KOPT-K1 (cell line): ENCODE data around the gene KRTAP3-3.
"Not testable (repeated sequence)": the region's sequence is repeated elsewhere in the genome, so short reads cannot be mapped to it uniquely, and the experiment has no call there.

ENCODE experiments used
- H3K27ac ChIP-seq: fragments of 200-600 bp; sonication (generic); 2 replicates; pipeline ENCODE4 v1.5.1; 2016; ENCODE audit warnings: antibody characterized with exemption, mild to moderate bottlenecking, low read depth, low read length; ENCODE audit not compliant: poor library complexity, severe bottlenecking
- H3K36me3 ChIP-seq: fragments of 200-600 bp; sonication (generic); 2 replicates; pipeline ENCODE4 v1.5.1; 2017; ENCODE audit warnings: antibody characterized with exemption, mild to moderate bottlenecking, low read length, moderate library complexity; ENCODE audit not compliant: insufficient read depth
- H3K9me3 ChIP-seq: fragments of 200-600 bp; sonication (generic); 2 replicates; pipeline ENCODE4 v1.5.1; 2017; ENCODE audit warnings: antibody characterized with exemption, low read length, mild to moderate bottlenecking; ENCODE audit not compliant: insufficient read depth, poor library complexity, severe bottlenecking

The KRTAP3-3 gene

DNA sequence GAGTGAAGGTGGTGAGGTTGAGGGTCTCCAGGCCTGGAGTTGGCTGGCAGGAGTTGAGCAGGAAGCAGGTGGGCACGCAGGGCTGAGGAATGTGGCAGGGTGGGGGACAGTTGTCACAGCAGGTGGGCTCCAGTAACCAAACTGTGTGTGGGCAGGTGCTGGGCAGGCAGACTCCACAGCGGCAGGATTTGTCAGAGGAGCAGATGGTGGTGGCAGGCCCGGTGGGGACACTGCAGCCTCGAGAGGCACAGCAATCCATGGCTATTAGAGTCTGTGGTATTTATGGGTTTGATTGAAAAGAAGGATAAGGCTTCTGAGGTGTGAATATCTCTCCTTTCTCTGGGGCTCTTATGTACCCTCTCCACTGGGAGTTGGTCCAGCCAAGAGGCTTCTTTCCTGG is at the start of gene KRTAP3-3:
Gene KRTAP3-3 (minus strand): TSS at position 326 of the 400 bp plus-strand sequence. CDS start 67 bp downstream, at position 259.
- H3K27ac ChIP-seq = no peak within 1 kb of the TSS
- no peaks in the 10 kb centered on the region for H3K36me3 ChIP-seq
- peaks cover 3% of the 10 kb centered on the region for H3K9me3 ChIP-seq

DNA sequence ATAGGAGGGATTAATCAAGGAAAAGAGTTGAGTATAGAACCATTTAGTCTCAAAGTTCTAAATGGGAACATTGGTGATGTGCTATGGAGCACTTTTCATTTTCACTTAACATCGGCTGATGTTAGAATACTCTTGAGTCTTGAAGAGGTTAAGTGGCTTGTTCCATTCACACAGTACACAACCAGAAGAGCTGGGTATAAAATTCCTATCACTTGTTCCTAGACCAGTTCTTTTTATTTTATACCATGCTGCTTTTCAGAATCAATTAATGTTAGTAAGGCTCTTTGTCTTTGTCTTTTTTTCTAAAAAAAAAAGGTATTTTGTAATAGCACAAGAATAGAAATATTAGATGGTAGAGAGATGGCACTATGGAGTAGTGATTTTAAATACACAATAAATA is 49.0 kb upstream of the KRTAP3-3 start:
- H3K27ac ChIP-seq = no peak overlapping the region
- peaks cover 12% of the 10 kb centered on the region for H3K9me3 ChIP-seq
- no peaks in the 10 kb centered on the region for H3K36me3 ChIP-seq

DNA sequence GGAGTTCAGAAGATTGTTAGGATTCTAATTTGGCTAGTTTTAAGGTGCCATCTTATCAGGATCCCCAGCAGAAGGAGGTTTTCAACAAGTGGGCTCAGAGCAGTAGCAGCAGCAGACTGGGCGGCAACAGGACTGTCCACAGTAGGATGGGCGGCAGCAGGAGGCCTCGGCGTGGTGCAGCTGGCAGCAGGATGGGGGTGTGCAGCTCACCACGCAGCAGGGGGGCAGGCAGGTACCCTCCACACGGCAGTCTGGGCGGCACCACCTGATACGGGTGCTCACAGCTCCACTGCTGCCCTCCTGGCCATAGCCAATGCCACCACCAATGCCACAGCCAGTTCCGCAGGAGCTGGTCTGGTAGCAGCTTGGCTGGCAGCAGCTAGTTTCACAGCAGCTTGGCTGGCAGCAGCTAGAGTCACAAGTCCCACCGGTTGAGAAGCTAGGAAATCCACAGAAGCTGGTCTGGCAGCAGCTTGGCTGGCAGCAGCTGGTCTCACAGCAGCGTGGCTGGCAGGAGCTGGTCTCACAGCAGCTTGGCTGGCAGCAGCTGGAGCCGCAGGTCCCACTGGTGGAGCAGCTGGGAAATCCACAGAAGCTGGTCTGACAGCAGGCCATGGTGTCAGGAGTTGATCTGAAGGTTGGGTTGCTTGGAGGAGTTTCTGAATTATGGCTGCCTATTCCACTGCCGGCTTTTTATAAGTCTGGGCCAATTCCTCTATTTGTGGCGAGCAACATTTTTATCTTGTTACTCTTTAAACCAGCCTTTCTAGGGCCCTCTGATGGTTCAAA is 47.0 kb upstream of the KRTAP3-3 start, which contains the start of gene KRTAP1-1:
Gene KRTAP1-1 (minus strand): TSS at position 668 of the 789 bp plus-strand sequence. CDS start 53 bp downstream, at position 615.
- not testable (repeated sequence) for H3K36me3 ChIP-seq, H3K27ac ChIP-seq
- peaks cover 12% of the 10 kb centered on the region for H3K9me3 ChIP-seq

DNA sequence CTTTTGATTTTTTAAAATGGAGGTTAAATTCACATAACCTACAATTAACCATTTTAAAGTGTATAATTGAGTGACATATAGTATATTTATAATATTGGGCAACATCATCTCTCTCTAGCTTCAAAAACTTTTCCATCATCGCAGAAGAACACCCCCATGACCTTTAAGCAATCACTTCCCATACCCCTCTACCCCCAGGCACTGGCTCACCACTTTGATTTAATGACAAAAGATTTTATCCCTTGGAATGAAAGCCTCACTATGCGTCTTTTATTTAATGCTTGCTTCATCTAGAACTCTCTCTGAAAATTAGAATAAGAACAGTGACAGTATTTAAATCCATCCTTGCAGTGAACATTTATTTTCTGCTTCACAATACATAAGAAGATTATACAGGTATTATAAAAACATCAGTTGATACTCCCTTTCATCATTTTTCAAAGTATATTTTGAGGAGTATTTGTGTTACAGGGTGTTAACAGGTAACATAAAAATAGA is 43.9 kb upstream of the KRTAP3-3 start:
- Histone ChIP-seq H3K9me3 (peaks cover 6% of the 10 kb centered on the region), H3K36me3 (no peaks in the 10 kb centered on the region), H3K27ac (no peak overlapping the region)

DNA sequence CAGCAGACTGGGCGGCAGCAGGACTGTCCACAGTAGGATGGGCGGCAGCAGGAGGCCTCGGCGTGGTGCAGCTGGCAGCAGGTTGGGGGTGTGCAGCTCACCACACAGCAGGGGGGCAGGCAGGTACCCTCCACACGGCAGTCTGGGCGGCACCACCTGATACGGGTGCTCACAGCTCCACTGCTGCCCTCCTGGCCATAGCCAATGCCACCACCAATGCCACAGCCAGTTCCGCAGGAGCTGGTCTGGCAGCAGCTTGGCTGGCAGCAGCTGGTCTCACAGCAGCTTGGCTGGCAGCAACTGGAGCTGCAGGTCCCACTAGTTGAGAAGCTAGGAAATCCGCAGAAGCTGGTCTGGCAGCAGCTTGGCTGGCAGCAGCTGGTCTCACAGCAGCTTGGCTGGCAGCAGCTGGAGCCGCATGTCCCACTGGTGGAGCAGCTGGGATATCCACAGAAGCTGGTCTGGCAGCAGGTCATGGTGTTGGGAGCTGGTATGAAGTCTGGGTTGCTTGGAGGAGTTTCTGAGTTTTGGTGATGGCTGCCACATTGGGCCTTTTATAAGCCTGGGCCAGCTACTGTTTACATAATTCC is 40.5 kb upstream of the KRTAP3-3 start, which contains the start of gene KRTAP1-3:
Gene KRTAP1-3 (minus strand): TSS at position 529 of the 590 bp plus-strand sequence. CDS start 53 bp downstream, at position 476.
- H3K9me3 ChIP-seq, H3K27ac ChIP-seq, H3K36me3 ChIP-seq: not testable (repeated sequence)

DNA sequence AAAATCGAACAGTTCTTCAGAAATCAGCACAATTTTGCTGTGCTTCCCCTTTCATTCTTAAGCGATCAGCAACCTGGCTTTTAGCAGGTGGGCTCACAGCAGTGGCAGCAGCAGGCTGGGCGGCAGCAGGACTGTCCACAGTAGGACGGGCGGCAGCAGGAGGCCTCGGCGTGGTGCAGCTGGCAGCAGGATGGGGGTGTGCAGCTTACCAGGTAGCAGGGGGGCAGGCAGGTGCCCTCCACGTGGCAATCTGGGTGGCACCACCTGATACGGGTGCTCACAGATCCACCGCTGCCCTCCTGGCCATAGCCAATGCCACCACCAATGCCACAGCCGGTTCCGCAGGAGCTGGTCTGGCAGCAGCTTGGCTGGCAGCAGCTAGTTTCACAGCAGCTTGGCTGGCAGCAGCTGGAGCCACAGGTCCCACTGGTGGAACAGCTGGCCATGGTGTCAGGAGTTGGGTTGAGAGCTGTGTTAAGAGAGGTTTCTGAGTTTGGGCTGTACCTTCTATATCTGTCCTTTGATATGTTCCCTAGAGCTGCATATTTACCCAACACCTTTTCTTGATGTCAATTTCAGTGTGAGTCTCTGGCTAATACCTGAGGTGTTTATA is 35.8 kb upstream of the KRTAP3-3 start, which contains the start of gene KRTAP1-4:
Gene KRTAP1-4 (minus strand): TSS at position 563 of the 613 bp plus-strand sequence. CDS start 117 bp downstream, at position 446.
- Histone ChIP-seq H3K27ac (no peak within 1 kb of the TSS), H3K36me3 (no peaks in the 10 kb centered on the region), H3K9me3 (no peaks in the 10 kb centered on the region)

DNA sequence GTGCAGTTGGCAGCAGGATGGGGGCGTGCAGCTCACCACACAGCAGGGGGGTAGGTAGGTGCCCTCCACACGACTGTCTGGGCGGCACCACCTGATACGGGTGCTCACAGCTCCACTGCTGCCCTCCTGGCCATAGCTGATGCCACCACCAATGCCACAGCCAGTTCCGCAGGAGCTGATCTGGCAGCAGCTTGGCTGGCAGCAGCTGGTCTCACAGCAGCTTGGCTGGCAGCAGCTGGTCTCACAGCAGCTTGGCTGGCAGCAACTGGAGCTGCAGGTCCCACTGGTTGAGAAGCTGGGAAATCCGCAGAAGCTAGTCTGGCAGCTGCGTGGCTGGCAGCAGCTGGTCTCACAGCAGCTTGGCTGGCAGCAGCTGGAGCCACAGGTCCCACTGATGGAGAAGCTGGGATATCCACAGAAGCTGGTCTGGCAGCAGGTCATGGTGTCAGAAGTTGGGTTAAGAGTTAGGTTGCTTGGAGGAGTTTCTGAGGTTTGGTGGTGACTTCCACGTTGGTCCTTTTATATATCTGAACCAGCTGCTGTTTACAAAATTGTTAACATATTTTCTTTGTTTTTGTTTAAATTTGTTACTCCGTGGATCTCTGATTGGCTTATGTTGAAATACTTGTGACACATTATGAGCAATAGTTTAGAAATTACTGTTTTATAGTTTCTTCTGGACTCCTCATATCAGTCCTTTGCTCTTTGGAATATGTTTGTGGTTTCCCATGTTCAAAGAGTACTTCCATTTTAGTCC is 32.9 kb upstream of the KRTAP3-3 start, which contains the start of gene KRTAP1-5:
Gene KRTAP1-5 (minus strand): TSS at position 494 of the 757 bp plus-strand sequence. CDS start 53 bp downstream, at position 441.
- Histone ChIP-seq H3K27ac (no peak within 1 kb of the TSS), H3K9me3 (no peaks in the 10 kb centered on the region), H3K36me3 (no peaks in the 10 kb centered on the region)

DNA sequence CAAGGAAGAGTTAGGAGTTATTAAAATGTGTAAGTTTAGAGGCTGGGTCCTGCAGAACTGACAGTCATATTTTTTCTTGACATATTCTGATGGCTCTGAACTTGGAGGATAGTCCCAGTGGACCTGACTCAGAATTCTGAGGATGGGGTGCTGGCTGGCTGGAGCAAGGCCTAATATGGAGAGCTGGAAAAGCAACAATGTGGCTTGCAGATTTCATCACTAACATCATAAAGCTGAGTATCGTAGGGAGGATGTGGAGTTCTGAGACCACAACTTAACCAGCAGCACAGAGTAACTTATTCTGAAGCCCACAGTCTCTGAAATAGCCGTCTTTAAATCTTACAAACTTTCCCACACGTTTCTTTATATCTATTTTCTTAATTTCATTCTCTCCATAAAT is 30.7 kb upstream of the KRTAP3-3 start:
- H3K9me3 ChIP-seq = no peaks in the 10 kb centered on the region
- no peak overlapping the region for H3K27ac ChIP-seq
- H3K36me3 ChIP-seq = no peaks in the 10 kb centered on the region

DNA sequence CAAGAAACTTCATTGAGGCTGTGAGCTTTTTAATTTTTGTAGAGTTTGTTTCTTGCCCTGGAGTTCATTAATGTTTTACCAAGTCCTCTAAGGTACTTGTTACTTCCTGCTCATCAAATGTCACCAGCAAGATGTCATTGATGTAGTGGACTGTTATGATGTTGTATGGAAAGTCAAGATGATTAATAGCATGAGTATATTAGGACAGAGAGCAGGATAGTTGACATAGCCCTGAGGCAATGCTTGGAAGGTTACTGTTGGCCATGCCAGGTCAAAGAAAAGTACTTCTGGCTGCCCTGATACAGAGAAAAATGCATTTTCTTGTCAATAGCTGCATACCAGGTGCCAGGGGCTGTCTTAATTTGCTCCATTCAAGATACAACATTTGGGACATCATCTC is 26.4 kb upstream of the KRTAP3-3 start:
- no peaks in the 10 kb centered on the region for H3K36me3 ChIP-seq
- H3K27ac ChIP-seq = no peak overlapping the region
- H3K9me3 ChIP-seq = no peaks in the 10 kb centered on the region

DNA sequence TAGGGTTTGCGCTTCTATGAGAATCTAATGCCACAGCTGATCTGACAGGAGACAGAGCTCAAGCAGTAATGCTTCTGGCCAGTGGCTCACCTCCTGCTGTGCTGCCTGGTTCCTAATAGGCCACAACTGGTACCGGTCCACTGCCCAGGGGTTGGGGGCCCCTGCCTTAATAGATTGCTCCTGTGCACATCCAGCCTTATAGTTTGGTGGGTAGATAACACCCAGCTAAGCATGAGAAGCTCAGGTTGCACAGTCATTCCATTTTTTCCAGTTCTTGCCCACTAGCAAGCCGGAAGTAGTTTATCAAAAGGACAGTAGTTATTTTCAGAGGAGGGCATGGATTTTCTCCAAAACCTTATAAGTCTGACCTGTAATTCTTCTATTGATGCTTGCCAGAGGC is 25.5 kb upstream of the KRTAP3-3 start:
- Histone ChIP-seq H3K27ac (no peak overlapping the region), H3K9me3 (no peaks in the 10 kb centered on the region), H3K36me3 (no peaks in the 10 kb centered on the region)

DNA sequence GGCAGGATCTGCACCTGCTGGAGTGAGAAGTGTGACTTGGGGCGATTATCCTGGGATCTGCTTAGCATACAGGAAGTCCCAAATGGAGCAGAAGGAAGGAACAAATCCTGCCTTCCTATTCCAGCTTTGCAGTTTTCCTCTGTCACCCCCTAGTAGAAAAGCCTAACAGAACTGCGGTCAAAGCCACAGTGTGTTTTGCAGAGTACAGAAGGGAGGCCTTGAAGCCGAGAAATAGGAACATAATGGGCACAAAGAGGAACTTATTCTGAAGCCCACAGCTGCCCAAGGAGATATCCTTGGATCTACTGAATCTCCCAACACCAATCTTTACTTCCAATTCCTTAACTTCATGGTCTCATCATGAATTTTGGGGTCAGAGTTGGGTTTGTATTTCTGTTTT is 24.6 kb upstream of the KRTAP3-3 start:
- no peak overlapping the region for H3K27ac ChIP-seq
- no peaks in the 10 kb centered on the region for H3K36me3 ChIP-seq
- no peaks in the 10 kb centered on the region for H3K9me3 ChIP-seq

DNA sequence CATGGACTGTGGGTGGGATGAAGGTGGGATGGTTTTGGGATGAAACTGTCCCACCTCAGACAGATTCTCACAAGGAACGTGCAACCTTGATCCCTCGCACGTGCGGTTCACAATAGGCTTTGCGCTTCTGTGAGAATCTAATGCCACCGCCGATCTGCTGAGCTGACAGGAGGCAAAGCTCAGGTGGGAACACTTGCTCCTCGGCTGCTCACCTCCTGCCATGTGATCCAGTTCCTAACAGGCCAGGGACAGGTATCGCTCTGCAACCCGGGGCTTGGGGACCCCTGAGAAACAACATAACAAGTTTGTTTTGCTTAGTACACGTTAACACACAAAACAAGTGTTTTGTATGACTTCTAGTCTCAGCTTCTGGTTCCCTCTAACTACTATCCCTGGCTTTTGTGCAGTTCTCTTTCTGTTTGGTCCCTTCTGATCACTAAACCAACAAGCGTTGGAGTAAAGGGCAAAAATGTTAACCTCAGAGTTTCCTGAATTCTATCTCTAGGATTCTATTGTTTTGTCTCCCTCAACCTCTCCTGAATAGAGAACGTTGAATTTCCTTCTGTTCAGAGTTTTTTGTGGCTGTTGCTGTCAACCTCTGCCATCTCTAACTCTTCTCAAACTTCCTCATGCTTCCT is 22.7 kb upstream of the KRTAP3-3 start:
- no peaks in the 10 kb centered on the region for H3K36me3 ChIP-seq
- no peak overlapping the region for H3K27ac ChIP-seq
- no peaks in the 10 kb centered on the region for H3K9me3 ChIP-seq

DNA sequence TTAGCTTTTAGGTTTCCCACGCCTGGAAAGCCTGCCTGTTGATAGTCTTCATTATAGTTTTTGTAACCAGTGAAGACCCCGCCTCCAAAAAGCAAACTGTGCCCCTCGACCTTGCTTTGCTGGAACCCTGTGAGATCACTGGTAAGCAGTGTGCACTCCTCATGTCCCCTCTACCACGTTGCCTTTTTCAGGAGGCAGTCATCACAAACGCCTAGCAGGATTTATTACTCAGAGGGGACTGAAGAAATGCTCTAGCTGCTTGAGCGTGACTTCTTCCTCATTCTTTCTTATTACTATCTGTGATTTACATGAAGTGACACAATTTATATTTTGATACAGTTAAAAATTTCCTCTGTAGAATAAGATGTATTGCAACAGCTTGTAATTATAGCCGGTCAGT is 21.5 kb upstream of the KRTAP3-3 start:
- Histone ChIP-seq H3K9me3 (no peaks in the 10 kb centered on the region), H3K36me3 (no peaks in the 10 kb centered on the region), H3K27ac (no peak overlapping the region)

DNA sequence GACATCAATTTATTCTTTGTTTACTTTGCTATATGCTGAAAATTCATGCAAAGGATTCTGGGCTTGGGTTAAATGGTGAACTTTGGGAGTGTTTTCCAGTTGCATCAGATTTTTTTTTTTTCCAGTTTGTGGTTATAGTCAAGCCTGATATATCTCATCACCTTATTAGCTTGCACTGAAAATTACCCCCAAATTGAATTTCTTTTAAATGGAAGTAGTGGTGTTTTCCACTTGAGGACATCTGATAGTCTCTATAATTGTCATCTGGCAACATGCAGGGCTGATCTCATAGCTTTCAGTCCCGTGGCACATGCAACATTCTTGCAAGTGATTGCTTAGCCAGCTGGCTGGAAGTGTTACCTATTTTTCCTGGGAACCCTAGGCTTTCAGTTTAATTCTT is 19.6 kb upstream of the KRTAP3-3 start:
- no peak overlapping the region for H3K27ac ChIP-seq
- no peaks in the 10 kb centered on the region for H3K36me3 ChIP-seq
- H3K9me3 ChIP-seq = no peaks in the 10 kb centered on the region
